ENCODE data around the gene RAB29.

GRCh38 chr1:205739348-205740160, 35.7 kb downstream of the RAB29 start:
- no peak for TF ChIP-seq POLR2A (IDR thresholded peaks at IDR 0.05)
- TF ChIP-seq CTCF (IDR thresholded peaks at IDR 0.05 in 4 of 5, conservative IDR thresholded peaks at IDR 0.05 in 1 of 5) = no peak

Data from gastrocnemius medialis (tissue), 4 donors.